Hypothalamus (tissue), 51 donors: ENCODE results near the gene RAX2.
"Not testable (repeated sequence)": the region's sequence is repeated elsewhere in the genome, so short reads cannot be mapped to it uniquely, and the experiment has no call there.

Source experiments
- DNase-seq, 51 donors: peaks; one replicate each; lab custom pipeline; 2025; lab: John Stamatoyannopoulos, UW

The RAX2 gene

DNA sequence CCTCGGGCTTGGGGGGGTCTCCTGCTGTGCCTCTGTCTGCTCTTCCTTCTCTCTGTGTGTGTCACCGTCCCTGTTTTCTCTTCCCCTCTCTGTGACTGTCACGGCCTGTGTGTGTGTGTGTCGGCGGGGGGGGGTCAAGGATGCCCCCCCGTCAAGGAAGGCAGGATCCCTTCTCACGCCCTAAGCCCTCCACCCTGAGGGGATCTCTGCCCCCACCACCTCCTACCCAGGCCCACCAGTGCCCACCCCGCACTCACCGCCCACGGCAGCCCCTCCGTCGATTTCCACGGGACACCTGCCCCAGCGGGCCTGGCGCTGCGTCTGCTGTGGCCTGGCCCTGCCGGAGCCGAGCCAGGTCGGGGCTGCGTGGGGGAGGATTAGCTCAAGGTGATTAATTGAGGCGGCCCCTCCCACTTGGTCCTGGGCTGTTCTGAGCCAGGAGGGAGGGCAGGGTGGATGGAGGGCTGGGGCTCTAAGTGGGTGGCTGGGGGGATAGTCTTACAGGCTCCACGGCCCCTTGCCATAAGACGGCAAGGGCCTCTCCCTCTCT, at the start of gene RAX2:
Gene RAX2, minus strand, starts transcription at position 323 of the 550 bp plus-strand sequence. CDS start 486 bp downstream, outside the sequence.
- no peak for DNase-seq

DNA sequence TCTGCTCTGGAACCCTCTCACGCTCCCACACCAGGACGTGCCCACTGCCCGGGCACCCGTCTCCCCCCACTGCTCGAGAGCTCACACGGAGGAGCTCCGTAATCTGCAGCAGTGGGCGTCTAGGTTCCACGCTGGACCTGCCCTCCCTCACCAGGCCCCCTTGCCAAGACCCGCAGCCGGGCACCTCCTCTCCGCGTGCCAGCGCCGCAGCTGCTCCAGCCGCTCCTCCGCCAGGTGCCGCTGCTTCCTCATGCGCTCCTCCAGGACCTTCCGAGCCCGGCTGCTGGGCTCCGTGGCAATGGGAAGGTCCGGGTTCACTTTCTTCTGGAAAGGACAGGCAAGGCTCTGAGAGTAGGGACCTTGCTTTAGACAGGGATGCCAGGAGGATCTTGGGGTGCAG, 49.1 kb upstream of the RAX2 start:
- DNase-seq: no peak

DNA sequence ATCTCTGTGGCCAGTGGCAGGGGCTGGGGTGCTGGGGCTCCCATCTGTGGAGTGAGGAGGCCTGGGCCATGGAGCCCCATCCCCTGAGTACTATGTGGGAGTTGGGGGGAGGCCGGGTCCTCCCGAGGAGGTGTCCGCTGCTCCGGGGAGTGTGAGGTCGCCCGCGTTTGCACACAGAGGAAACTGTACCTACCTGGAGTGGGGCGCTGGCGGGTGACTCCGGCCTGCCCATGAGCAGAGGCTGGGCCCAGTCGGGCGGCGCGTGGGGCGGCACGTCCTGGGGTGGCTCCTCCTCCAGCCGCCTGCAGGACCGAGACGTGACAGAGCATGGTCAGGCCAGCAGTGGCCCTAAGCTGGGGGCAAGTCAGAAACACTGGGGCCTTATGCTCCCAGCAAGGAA, 48.0 kb upstream of the RAX2 start:
- no peak for DNase-seq

DNA sequence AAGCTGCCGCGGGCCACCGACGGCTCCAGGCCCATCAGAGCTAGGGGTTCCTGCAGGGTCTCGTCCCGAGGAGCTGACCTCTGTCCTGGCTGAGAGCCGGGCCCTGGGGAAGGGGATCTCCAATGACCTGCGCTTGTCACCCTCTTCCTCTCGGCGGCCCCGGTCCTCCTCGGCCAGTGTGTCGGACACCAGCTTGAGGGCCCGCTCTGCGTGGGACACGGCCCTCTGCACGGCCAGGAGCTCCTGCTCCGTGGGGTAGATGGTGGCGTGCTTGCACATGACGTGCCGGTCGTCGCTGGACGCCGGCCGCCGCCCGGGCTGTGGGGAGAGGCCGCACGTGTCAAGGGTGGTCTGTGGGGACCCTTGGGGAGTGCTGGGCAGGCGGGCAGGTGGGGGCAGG, 46.9 kb upstream of the RAX2 start:
- DNase-seq: no peak

DNA sequence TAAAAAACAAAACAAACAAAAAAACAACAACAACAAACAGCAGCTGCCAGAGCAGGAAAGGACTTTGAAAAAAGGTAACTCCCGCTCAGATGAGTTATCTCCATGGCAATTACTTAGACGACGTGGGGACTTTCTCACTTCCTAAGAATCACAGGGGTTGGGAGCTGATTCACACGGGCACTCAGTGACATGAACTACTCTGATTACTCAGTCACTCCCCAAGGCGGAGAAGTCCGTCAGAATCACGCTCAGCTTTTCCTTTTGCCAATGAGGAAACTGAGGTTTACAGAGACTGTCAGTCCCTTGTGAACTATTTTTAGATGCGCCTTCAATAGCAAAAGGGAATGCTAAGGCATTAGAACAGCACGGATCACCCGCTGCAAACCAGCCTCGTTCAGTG, 46.4 kb upstream of the RAX2 start:
- peak in 5 of 51 donors; percentile 6 to 56 (median 16) for DNase-seq

DNA sequence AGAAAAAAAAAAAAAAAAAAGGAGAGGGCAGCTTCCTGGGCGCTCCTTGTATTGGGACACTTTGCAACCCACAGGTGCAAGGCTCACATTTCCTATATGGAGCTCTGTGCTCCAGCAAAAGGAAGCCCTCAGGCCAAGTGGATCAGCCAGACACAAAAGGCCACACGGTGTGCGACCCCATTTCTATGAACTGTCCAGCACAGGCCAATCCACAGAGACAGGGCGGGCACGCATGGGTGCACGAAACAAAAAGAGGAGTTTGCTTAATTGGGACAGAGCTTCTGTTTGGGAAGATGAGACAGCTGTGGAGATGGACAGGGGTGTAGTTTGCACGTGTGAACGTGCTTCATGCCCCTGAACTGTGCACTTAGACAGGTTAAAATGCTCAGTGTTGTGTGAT, 45.7 kb upstream of the RAX2 start:
- no peak for DNase-seq

DNA sequence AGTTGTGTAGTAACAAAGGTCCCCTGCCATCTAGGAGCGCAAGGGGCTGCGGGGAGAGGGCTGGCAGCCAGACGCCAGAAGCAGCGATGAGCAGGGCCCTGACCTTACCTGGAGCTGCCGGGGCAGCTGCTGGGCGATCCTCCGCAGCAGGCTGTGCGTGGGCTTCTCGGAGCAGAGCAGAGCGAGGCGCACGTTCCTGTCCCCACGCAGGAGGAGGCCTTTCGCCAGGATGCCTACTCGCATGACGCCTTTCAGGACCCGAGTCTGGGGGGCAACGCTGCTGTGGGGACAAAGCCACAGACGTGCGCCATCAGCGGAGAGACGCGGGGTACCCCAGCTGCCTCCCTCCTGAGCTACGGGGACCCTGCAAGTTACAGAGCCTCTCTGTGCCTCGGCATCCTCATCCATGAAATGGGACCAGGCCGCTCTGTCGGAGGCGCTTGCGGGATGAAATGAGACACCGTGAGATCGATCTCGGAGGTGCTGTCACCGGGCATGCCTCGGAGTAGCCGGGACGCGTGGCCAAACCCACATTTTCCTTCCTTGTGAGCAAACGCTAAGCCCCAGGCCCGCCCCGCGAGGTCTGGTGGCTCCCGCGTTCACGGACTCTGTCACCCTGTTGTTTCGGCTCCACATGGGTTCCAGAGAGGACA, 44.7 kb upstream of the RAX2 start:
- DNase-seq: no peak

DNA sequence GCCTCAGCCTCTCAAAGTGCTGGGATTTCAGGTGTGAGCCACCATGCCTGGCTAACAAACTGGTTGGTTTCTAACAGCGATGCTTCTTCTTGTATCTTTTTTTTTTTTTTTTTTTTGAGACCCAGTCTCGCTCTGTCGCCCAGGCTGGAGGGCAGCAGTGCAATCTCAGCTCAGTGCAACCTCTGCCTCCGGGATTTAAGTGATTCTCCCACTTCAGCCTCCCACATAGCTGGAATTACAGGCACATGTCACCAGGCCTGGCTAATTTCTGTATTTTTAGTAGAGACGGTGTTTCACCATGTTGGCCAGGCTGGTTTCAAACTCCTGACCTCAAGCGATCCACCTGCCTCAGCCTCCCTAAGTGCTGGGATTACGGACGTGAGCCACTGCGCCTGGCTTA, 44.1 kb upstream of the RAX2 start:
- DNase-seq: not testable (repeated sequence)

DNA sequence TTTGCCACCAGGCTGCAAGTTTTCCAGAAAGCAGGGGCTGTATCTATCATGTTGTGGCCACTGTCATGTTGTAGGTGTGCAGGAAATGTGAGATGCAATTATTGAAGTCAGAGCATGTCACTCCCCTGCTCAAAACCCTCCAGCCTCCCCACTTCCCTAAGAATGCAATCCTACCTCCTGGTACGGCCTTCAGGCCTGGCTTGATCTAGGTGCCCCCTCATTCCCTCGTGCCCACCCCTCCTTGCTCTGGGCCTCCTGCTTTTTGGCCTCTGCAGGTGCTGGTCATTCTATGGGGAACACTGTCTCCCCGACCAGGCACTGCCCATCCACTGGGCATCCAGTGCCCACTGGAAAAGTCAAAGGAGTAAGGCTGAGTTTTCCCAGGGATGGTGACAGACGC, 42.6 kb upstream of the RAX2 start:
- no peak for DNase-seq

DNA sequence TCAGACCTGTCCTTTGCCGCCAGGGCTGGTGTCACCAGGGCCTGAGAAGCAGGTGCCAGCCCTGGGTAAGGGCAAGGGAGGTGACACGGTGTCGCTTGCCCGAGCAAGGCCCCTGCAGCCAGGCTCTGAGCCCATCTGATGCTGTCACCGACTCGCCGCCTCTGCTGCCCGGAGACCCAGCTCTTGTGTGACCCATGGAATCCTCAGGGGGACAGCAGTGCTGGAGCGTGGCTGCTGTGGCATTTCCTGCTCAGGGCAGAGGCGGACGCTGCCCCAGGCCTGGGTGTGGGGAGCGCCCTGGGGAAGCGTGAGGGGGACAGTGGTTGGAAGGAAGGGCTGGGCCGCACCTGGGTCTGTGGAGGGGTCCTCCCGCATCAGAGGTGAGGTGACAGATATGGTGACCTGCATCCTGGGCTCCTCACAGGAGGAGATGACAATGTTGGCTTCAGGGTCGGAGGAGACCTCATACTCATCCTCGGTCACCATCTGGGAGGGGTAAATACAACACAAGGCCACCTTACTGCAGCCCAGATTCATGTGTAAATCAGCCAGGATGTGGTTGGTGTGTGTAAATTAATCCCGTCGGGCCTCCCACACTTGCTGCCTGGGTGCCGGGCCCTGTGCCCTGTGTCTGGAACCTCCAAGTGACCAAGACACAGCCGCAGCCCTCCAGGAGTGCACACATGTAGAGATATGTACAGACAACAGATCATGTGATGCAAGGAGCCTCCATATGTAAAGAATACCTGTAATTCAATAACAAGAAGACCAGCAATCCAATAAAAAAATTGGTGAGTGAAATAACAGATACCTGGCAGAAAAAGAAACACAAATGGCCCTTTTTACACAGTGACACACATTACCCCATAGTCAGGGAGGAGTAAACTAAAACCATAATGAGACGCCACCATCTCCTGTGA, 41.7 kb upstream of the RAX2 start:
- DNase-seq: no peak

DNA sequence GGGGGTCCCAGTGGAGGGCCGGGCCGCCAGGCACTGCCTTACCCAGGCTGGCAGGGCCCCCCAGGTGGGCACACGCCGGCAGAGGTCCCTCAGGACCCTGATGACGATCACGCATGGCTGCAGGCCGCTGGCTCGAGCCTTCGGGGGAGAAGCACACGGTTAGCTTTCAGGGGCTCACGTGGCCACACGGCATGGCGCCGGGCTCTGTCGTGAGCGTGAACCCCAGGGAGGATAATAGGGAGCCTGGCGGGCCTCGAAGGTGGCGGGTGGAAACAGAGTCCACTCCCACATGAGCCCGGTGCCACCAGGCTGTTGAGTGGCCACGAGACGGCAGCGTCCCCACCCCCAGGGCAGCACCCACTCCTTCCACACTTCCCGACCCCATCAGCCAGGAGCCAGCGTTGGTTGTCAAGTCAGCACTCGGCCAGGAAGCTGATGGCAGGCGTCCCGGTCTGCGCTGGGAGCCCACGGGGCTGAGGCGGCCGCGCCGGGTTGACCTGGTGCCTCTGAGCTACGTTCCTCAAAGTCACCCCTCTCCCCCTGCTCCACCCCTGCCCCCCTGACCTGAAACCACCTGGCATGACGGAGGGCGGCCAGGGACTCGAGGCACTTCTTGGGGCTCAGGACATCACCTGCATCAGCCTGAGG, 38.8 kb upstream of the RAX2 start:
- no peak for DNase-seq

DNA sequence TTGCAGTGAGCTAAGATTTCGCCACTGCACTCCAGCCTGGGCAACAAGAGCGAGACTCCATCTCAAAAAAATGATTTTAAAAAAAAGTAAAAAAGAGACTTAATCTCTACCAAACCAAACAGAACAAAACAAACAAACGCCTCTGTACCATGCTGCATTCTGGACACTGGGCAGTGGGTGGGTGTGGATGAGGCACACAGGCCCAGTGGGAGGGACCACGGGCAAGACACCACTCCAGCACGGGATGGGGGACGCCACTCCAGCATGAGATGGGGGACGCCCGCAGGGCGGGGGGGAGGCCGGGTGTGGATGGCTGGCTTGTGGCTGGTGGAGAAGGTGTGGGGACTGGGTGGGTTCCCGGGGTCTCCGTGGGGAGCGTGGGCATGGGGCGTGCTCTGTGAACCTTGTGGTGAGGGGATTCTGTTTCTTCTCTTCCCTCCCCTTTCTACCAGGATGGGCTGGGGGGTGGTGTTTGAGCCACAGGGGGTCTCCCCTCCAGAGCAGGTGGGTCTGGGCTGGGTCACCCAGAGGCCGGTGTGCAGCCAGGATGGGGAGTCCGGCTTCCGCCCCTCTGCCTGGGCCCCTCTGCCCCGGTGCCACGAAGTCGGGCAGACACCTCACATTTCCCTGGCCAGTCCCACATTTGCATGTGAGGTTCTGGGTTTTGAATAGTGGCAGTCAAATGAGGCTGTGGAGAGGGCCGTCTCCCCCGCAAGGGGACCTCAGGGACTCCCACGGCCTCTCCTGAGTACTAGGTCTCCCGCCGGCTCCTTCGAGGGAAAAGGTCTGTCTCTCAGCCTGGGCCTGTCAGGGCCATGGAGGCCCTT, 38.1 kb upstream of the RAX2 start:
- peak in 1 of 51 donors; percentile 18 for DNase-seq

DNA sequence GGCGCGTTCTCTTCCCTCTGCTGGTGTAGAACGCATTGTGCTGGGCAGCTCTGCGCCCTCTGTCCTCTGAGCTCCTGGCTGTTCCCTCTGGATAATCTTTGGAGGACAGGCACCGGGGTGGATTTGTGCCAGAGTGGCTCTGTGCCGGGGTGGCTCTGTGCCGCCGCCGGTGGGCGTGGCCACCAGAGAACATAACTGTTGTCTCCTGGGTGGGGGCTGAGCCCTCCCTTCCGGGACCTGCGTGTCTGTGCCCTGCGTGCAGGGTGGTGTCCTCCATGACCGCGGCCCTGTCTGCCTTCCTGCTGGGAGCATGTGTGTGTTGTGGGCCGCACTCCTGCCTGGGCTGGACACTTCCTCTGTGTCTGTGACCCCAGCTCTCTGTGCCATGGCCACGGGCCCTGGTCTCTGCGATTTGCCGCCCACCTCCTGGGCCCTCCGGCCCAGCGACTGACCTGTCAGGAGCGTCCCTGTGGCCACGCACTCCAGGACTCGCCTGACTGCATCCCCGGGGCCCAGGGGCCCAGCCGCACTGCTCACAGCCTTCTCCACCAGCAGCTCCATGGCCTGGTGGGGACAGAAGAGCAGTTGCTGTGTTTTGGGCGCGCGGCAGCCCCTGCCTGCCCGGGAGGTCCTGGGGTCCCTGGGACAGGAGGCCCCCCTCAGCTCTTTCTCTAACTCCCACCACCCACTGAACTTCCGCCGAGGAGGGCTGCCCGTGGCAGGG, 36.6 kb upstream of the RAX2 start:
- no peak for DNase-seq

DNA sequence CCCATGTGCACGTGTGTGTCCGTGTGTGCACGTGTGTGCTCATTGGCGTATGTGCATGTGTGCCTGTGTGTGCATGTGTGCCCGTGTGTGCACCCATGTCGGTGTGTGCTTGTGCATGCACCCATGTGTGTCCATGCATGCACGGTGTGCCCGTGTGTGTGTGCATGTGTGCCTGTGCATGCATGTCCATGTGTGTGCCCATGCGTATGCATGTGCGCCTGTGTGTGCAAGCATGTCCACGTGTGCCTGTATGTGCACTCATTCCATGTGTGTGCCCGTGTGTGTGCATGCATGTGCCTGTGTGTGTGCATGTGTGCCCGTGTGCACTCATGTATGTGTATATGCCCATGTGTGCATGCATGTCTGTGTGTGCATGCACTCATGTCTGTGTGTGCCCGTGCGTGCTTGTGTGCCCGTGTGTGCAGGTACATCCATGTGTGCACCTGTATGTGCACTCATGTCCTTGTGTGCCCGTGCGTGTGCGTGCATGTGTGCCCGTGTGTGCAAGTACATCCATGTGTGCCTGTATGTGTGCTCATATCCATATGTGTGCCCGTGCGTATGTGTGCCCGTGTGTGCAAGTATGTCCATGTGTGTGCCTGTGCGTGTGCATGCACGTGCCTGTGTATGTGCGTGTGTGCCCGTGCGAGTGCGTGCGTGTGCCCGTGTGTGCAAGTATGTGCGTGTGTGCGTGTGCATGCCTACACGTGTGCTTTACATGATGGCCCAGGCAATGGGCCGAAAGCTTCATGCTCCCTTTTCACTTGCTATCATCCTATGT, 35.7 kb upstream of the RAX2 start:
- no peak for DNase-seq

DNA sequence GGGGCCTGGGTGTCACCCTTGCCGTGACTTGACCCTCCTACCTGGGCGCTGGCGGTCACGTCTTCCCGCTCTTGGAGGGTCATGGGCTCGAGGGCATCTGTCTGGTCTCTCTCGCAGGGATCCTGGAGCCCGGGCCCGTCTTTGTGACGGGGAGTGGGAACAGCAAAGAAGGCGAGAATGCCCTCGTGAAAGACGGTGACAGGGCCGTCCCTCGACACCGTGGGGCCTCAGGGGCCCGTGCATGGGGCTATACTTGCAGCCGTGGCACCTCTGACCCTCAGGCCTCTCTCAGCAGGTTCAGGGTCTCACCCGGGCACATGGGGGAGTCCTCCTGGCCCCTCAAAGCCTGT, 35.1 kb upstream of the RAX2 start:
- DNase-seq: no peak

DNA sequence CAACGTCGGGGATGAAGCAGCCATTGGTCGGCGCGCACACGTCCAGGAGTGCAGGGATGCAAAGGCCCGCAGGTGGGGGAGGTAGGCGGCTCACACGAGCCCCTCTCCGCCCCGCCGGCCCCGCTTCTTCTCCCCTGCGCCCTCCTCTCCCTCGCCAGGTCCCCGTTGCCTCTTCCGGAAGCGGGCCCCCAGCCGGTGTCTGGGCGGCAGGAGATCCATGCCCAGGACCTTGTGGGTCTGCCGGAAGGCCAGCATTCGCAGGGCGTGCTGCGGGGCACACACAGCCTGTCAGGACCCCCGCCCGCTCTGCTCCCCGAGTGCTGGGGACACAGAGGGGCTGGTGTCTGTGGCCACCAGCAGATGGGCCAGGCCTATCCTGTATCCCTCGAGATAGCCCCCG, 33.8 kb upstream of the RAX2 start:
- DNase-seq: no peak

DNA sequence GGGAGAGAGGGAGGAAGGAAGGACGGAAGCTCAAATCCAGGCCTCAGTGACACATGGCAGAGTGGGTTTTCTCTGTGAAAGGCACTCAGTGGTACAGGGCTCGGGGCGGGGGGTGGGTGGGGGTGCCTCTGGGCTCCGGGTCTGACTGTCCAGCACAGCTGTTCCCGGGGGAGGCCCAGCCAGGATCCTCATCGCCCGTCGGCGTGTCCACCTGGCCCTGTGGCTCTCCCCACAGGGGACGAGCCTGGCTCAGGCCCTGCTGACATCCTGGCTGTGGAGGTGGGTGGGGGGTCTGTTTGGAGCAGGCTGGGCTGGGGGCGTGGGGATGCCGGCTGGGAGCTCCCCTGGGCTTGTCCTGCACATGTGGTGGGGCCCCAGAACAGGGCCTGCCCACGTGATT, 32.4 kb upstream of the RAX2 start:
- no peak for DNase-seq

DNA sequence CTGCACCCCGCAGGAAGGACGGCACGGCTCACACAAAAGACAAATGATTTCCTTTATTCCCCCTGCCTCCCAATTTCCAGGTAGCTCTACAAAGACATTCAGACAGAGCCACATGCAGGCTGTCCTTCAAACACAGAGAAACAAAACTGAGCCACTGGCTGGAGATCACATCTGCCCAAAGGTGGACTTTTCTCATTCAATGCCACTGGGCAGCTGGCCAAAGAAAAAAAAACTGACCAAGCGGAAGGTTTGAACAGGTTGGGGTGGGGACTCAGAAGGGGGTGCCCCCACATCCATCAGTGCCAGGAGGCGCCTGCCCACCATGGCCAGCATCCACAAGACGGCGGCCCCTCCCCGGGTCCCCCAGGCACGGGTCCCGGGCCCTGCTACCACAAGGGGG, 32.0 kb upstream of the RAX2 start:
- no peak for DNase-seq
